B cell (primary cell): ENCODE results near the gene FBLN7. TPM values are rescaled to one million over a fixed set of nuclear protein-coding genes. Genes with fewer than 3 reads are reported as not detected.

Experiments used
- ATAC-seq: fragments of 200-7000 bp; cut with Tn5 transposase; one replicate; pipeline ENCODE4 v1.10.0; 2021; ENCODE audit warnings: low read depth, mild to moderate bottlenecking, moderate number of reproducible peaks, moderate library complexity
- CTCF ChIA-PET: fragments of 350-600 bp; sonication (Branson Sonifier 250); formaldehyde crosslinking; loops from one replicate; lab custom pipeline; 2021; ENCODE audit warnings: antibody characterized with exemption, inconsistent platforms; lab: Charles Lee
- POLR2A ChIA-PET: fragments of 350-600 bp; sonication (Branson Sonifier 250); formaldehyde crosslinking; loops from one replicate; lab custom pipeline; 2021; ENCODE audit warnings: antibody characterized with exemption; lab: Charles Lee
- DNase-seq: peaks from one replicate; pipeline ENCODE4 v3.0.0; 2013
- H2AFZ ChIP-seq: 2 replicates; pipeline ENCODE4 v1.6.1; 2012; ENCODE audit warnings: mild to moderate bottlenecking, low read depth, low read length; ENCODE audit not compliant: insufficient read depth, poor library complexity, severe bottlenecking
- H3K27ac ChIP-seq, 2 donors: 1 replicate in 1 of 2; 2 replicates in 1 of 2; pipeline ENCODE4 v1.5.1; 2012 to 2013; ENCODE audit warnings: low read length in 2 of 2, mild to moderate bottlenecking in 2 of 2, moderate library complexity in 1 of 2
- H3K27me3 ChIP-seq, 4 experiments: fragments of 200-600 bp in 1 of 4; sonication (generic) in 1 of 4; replicated peaks in 1 of 4; 1 replicate in 2 of 4; 2 replicates in 2 of 4; pipeline versions ENCODE4 v1.6.1 to v1.7.0; 2013 to 2016; ENCODE audit warnings: low read length in 3 of 4, mild to moderate bottlenecking in 2 of 4, mixed read lengths in 1 of 4, moderate library complexity in 1 of 4; ENCODE audit not compliant: insufficient read depth in 4 of 4, control insufficient read depth in 3 of 4; ENCODE audit errors: control extremely low read depth in 1 of 4
- H3K36me3 ChIP-seq, 2 experiments: replicated peaks in 1 of 2; 1 replicate in 1 of 2; 2 replicates in 1 of 2; pipeline versions ENCODE4 v1.6.1 to v1.7.1; 2013; ENCODE audit warnings: low read length in 1 of 2; ENCODE audit not compliant: insufficient read depth in 2 of 2, control insufficient read depth in 1 of 2; ENCODE audit errors: control extremely low read depth in 1 of 2, extremely low read depth in 1 of 2
- H3K4me1 ChIP-seq, 2 donors: fragments of 200-600 bp in 1 of 2; sonication (generic) in 1 of 2; 1 replicate in 1 of 2; 2 replicates in 1 of 2; pipeline versions ENCODE4 v1.5.1 to v1.6.1; 2013 to 2017; ENCODE audit warnings: low read length in 2 of 2; ENCODE audit not compliant: control insufficient read depth in 2 of 2, insufficient read depth in 2 of 2
- H3K4me2 ChIP-seq: replicated peaks from 2 replicates; pipeline ENCODE3; 2012; ENCODE audit warnings: mild to moderate bottlenecking, low read depth, low read length; ENCODE audit not compliant: poor library complexity, severe bottlenecking
- H3K4me3 ChIP-seq, 5 experiments: fragments of 200-600 bp in 1 of 5; sonication (generic) in 1 of 5; 1 replicate in 3 of 5; 2 replicates in 2 of 5; pipeline versions ENCODE4 v1.5.1 to v1.7.0; 2011 to 2016; ENCODE audit warnings: low read length in 4 of 5, mild to moderate bottlenecking in 4 of 5, low read depth in 2 of 5, control low read depth in 1 of 5, moderate library complexity in 1 of 5; ENCODE audit not compliant: insufficient read depth in 1 of 5; ENCODE audit errors: control extremely low read depth in 1 of 5, extremely low read depth in 1 of 5
- H3K79me2 ChIP-seq: fragments of 200-600 bp; sonication (generic); one replicate; pipeline ENCODE4 v1.6.0; 2016; ENCODE audit warnings: low read length; ENCODE audit not compliant: control insufficient read depth, insufficient read depth
- H3K9ac ChIP-seq: fragments of 200-600 bp; sonication (generic); 2 replicates; pipeline ENCODE4 v1.6.1; 2017; ENCODE audit warnings: mild to moderate bottlenecking, low read length, moderate library complexity
- H3K9me3 ChIP-seq, 3 donors: one replicate each; pipeline versions ENCODE4 v1.6.1 to v1.7.1; 2013; ENCODE audit warnings: low read length in 2 of 3; ENCODE audit not compliant: control insufficient read depth in 2 of 3, insufficient read depth in 1 of 3; ENCODE audit errors: control extremely low read depth in 1 of 3
- H4K20me1 ChIP-seq: 2 replicates; pipeline ENCODE4 v1.6.0; 2012; ENCODE audit warnings: mild to moderate bottlenecking, low read length; ENCODE audit not compliant: insufficient read depth, control insufficient read depth, poor library complexity, severe bottlenecking
- H3K27ac Mint-ChIP-seq: one replicate; pipeline ENCODE4 v1.8.0; 2021; ENCODE audit warnings: mixed read lengths
- H3K27me3 Mint-ChIP-seq: one replicate; pipeline ENCODE4 v1.8.0; 2021; ENCODE audit warnings: mixed read lengths
- H3K4me1 Mint-ChIP-seq: one replicate; pipeline ENCODE4 v1.8.0; 2021; ENCODE audit warnings: mixed read lengths
- H3K4me3 Mint-ChIP-seq: one replicate; pipeline ENCODE4 v1.8.0; 2021; ENCODE audit warnings: mixed read lengths
- H3K9me3 Mint-ChIP-seq: one replicate; pipeline ENCODE4 v1.8.0; 2022; ENCODE audit warnings: mixed read lengths; ENCODE audit not compliant: insufficient read depth
- EZH2 ChIP-seq: IDR thresholded peaks from 2 replicates; pipeline ENCODE4 v1.6.1; 2012; ENCODE audit warnings: borderline replicate concordance, low read depth, mild to moderate bottlenecking, moderate library complexity, low read length; ENCODE audit not compliant: insufficient read depth, poor library complexity, severe bottlenecking
- WGBS: methylation state at CpG from one replicate; pipeline ENCODE4 v1.1.5; 2013; ENCODE audit warnings: missing lambda C conversion rate; ENCODE audit not compliant: insufficient coverage; 5-methylcytosine and 5-hydroxymethylcytosine counted together
- intact Hi-C: fragments of 100-400 bp; cut with micrococcal nuclease; formaldehyde crosslinking; loops from one replicate; pipeline ENCODE4 v1.10.0; 2022
- polyA plus RNA-seq: library from polyadenylated mRNA; depleted of rRNA; stranded (reverse); fragments of >200 nt; gene quantifications from 2 replicates; pipeline ENCODE4 v1.2.3, GENCODE V29; 2012
- total RNA-seq, 2 donors: library from RNA; stranded (reverse); fragments of 120-200 nt in 1 of 2; gene quantifications; 1 replicate in 1 of 2; 2 replicates in 1 of 2; pipeline versions ENCODE4 v1.2.3 to v1.2.4, GENCODE V29; 2013 to 2022
- TF ChIP-seq, protein P1 (sequence below): fragments of 200-600 bp; IDR thresholded peaks from one replicate; pipeline ENCODE4 v1.8.0; 2022; ENCODE audit warnings: antibody characterized with exemption, mild to moderate bottlenecking

The FBLN7 gene
- total and polyA plus RNA-seq, 2 donors (not counting 1 experiment from before 2014, with no cell fraction given) = 0.13 to 1.1 TPM

DNA sequence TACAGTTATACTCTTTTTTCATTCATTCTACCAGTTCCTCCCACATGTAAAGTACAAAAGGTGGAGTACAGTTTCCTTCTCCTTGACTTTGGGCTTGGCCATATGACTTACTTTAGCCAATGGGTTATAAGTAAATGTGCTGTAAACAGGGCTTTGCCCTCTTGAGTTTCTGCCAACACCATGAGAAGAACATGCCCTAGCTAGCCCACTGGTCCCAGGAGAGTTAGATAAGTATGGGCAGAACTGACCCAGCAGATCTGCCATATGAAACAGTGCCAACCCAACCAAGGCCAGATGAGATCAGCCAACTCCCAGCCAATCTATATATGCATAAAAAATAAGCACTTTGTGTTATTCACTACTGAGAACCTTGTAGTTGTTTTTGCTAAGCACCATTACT is 91.2 kb downstream of the FBLN7 start:
- CTCF ChIA-PET = no interaction called here
- Histone ChIP-seq H3K27ac (no peak overlapping the region), H3K9ac (no peak overlapping the region), H4K20me1 (no peaks in the 10 kb centered on the region), H3K79me2 (no peaks in the 10 kb centered on the region), H2AFZ (no peak overlapping the region), H3K9me3 (no peaks in the 10 kb centered on the region), H3K36me3 (peaks cover 8 to 17% of the 10 kb centered on the region in 2 experiments), H3K27me3 (no peaks in the 10 kb centered on the region), H3K4me3 (no peak overlapping the region), H3K4me2 (no peak overlapping the region), H3K4me1 (no peaks in the 10 kb centered on the region)
- Mint-ChIP-seq H3K4me3 (no peak overlapping the region), H3K27me3 (no peaks in the 10 kb centered on the region), H3K9me3 (no peaks in the 10 kb centered on the region), H3K27ac (no peak overlapping the region), H3K4me1 (no peaks in the 10 kb centered on the region)
- POLR2A ChIA-PET = no interaction called here
- TF ChIP-seq, protein P1, sequence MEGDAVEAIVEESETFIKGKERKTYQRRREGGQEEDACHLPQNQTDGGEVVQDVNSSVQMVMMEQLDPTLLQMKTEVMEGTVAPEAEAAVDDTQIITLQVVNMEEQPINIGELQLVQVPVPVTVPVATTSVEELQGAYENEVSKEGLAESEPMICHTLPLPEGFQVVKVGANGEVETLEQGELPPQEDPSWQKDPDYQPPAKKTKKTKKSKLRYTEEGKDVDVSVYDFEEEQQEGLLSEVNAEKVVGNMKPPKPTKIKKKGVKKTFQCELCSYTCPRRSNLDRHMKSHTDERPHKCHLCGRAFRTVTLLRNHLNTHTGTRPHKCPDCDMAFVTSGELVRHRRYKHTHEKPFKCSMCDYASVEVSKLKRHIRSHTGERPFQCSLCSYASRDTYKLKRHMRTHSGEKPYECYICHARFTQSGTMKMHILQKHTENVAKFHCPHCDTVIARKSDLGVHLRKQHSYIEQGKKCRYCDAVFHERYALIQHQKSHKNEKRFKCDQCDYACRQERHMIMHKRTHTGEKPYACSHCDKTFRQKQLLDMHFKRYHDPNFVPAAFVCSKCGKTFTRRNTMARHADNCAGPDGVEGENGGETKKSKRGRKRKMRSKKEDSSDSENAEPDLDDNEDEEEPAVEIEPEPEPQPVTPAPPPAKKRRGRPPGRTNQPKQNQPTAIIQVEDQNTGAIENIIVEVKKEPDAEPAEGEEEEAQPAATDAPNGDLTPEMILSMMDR = no peak
- no peak for TF ChIP-seq EZH2
- no peak for ATAC-seq
- no peak for DNase-seq
- intact Hi-C loops = no loop called here

- no peak overlapping the region for H3K4me3 ChIP-seq
- intact Hi-C loops = no loop called here
- H3K79me2 ChIP-seq = no peaks in the 10 kb centered on the region
- Mint-ChIP-seq H3K27ac (no peak overlapping the region), H3K27me3 (no peaks in the 10 kb centered on the region), H3K9me3 (no peaks in the 10 kb centered on the region), H3K4me3 (no peak overlapping the region), H3K4me1 (no peaks in the 10 kb centered on the region)
- DNase-seq (no peak), ATAC-seq (no peak)
- no peak overlapping the region for H2AFZ ChIP-seq
- H3K9me3 ChIP-seq = no peaks in the 10 kb centered on the region
- no peaks in the 10 kb centered on the region for H4K20me1 ChIP-seq
- H3K4me2 ChIP-seq = no peak overlapping the region
- H3K9ac ChIP-seq = no peak overlapping the region
- CTCF ChIA-PET = no interaction called here
- no CpG with 5 or more reads among the region's 3 CpGs for WGBS
- no peak for TF ChIP-seq EZH2
- TF ChIP-seq, protein P1 = no peak
- POLR2A ChIA-PET = no interaction called here
- no peak overlapping the region for H3K27ac ChIP-seq
- peaks cover 11 to 23% of the 10 kb centered on the region in 2 experiments for H3K36me3 ChIP-seq
- H3K4me1 ChIP-seq = no peaks in the 10 kb centered on the region
- no peaks in the 10 kb centered on the region for H3K27me3 ChIP-seq
Measured at GRCh38 chr2:112230371-112230770, 92.2 kb downstream of the FBLN7 start.

Other genes starting within 250 kb of the FBLN7 start
- 0.19 and 0.34 TPM in 2 replicates for gene MERTK, start 239.8 kb upstream of the FBLN7 start, total RNA-seq
- 0.04 and 0.30 TPM in 2 replicates for gene MERTK, start 239.8 kb upstream of the FBLN7 start, polyA plus RNA-seq
- gene TMEM87B, start 83.1 kb upstream of the FBLN7 start, total RNA-seq = 21.0 and 21.1 TPM in 2 replicates
- 9.4 and 16.3 TPM in 2 replicates for gene TMEM87B, start 83.1 kb upstream of the FBLN7 start, polyA plus RNA-seq
- 26.0 and 27.2 TPM in 2 replicates for gene ZC3H8, start 116.7 kb downstream of the FBLN7 start, total RNA-seq
- 5.5 and 5.8 TPM in 2 replicates for gene ZC3H8, start 116.7 kb downstream of the FBLN7 start, polyA plus RNA-seq
- 16.6 and 21.9 TPM in 2 replicates for gene ZC3H6, start 137.2 kb downstream of the FBLN7 start, total RNA-seq
- 2.8 and 4.4 TPM in 2 replicates for gene ZC3H6, start 137.2 kb downstream of the FBLN7 start, polyA plus RNA-seq